Psoas muscle (tissue), 8 donors: Measurements from ENCODE around the gene ADAMTS4. TPM values are rescaled to one million over a fixed set of nuclear protein-coding genes. Genes with fewer than 3 reads are reported as not detected.
A peak's percentile ranks its signal among the peaks of the same experiment; 100 is the strongest.

Experiments used
- ATAC-seq, 4 donors: fragments of 200-7000 bp; cut with Tn5 transposase; one replicate each; pipeline ENCODE4 v1.9.1; 2020; ENCODE audit warnings: moderate library complexity in 3 of 4, mild to moderate bottlenecking in 2 of 4
- DNase-seq, 2 donors: peaks; one replicate each; pipeline ENCODE4 v3.0.0-alpha.2; 2020
- H3K27ac ChIP-seq: fragments of 200-600 bp; one replicate; pipeline ENCODE4 v1.8.0; 2022
- H3K27me3 ChIP-seq, 3 donors: fragments of 200-600 bp in 1 of 3; one replicate each; pipeline versions ENCODE4 v1.6.1 to v1.8.0; 2013 to 2022; ENCODE audit warnings: low read length in 2 of 3, mild to moderate bottlenecking in 2 of 3, moderate library complexity in 1 of 3; ENCODE audit not compliant: insufficient read depth in 3 of 3
- H3K36me3 ChIP-seq, 2 donors: fragments of 200-600 bp in 1 of 2; one replicate each; pipeline versions ENCODE4 v1.6.1 to v1.8.0; 2013 to 2022; ENCODE audit warnings: low read depth in 1 of 2, mild to moderate bottlenecking in 1 of 2, moderate library complexity in 1 of 2; ENCODE audit not compliant: insufficient read depth in 1 of 2
- H3K4me1 ChIP-seq: fragments of 200-600 bp; one replicate; pipeline ENCODE4 v1.8.0; 2022
- H3K4me3 ChIP-seq: fragments of 200-600 bp; one replicate; pipeline ENCODE4 v1.8.0; 2022; ENCODE audit warnings: mild to moderate bottlenecking
- H3K9me3 ChIP-seq: fragments of 200-600 bp; one replicate; pipeline ENCODE4 v1.8.0; 2022
- CTCF ChIP-seq: fragments of 200-600 bp; IDR thresholded peaks from one replicate; pipeline ENCODE4 v1.8.0; 2022; ENCODE audit warnings: antibody characterized with exemption
- WGBS, 3 donors: extraction: QIAGEN DNeasy Blood & Tissue Kit; methylation state at CpG; one replicate each; pipeline versions ENCODE4 v1.1.6 to v1.1.7; 2013; 5-methylcytosine and 5-hydroxymethylcytosine counted together
- intact Hi-C, 2 donors: fragments of 100-400 bp; cut with DNase I; formaldehyde crosslinking; loops; one replicate each; pipeline versions ENCODE4 v1.11.0 to v1.14.2; 2022
- polyA plus RNA-seq, 3 donors: library from polyadenylated mRNA; stranded (reverse); fragments of 200-250 nt; gene quantifications; one replicate each; pipeline ENCODE4 v1.2.3, GENCODE V29; 2013
- total RNA-seq, 4 donors: library from RNA; stranded (reverse); fragmentation: NEBNext Ultra II Directional in 2 of 4; extraction: Animal tissue kit (Norgen Biotek cat#: 25700) in 2 of 4; gene quantifications; one replicate each; pipeline versions ENCODE4 v1.2.1 to v1.2.4, GENCODE V29; 2021 to 2023
- donor health status: healthy with polysubstance abuse.
- donor health status: DM: no; HTN: no; CAD: no; lungs with moderate emphysema.
- donor health status: Bipolar disorder and iron deficiency.
- donor health status: healthy.
- donor health status: DM: yes; HTN: yes; CAD: no.
- donor health status: DM: no; HTN: no; CAD: no.
- donor health status: DM: no; HTN: no; CAD: no.
- donor health status: DM: yes; HTN: yes; CAD: no.

The ADAMTS4 gene
- total and polyA plus RNA-seq, 7 donors: 0.88 to 8.9 (median 1.3) TPM

- ATAC-seq: no peak
- 54 to 67% (median 56%) methylated on average over 3 of the region's 3 CpGs for WGBS, 3 donors
- no peak for TF ChIP-seq CTCF
- Histone ChIP-seq H3K36me3 (peaks cover 8 to 32% of the 10 kb centered on the region in 2 donors), H3K4me3 (no peak overlapping the region), H3K27ac (no peak overlapping the region), H3K4me1 (peaks cover 12% of the 10 kb centered on the region), H3K27me3 (no peaks in the 10 kb centered on the region), H3K9me3 (no peaks in the 10 kb centered on the region)
- no peak for DNase-seq
- intact Hi-C loops: loop anchor here (5.0 kb wide), 3 partner anchors 62 to 152 kb away; partner anchors contain the start of gene SDHC (in 1 of the 2)
Measured at GRCh38 chr1:161229896-161230295, 31.0 kb upstream of the ADAMTS4 start.

GRCh38 chr1:161228032-161228431, 29.2 kb upstream of the ADAMTS4 start:
- no peak for ATAC-seq
- H3K27me3 ChIP-seq: no peaks in the 10 kb centered on the region
- H3K4me3 ChIP-seq: no peak overlapping the region
- H3K27ac ChIP-seq: peak overlapping the region; percentile 77
- TF ChIP-seq CTCF: no peak
- H3K36me3 ChIP-seq: peaks cover 8 to 32% of the 10 kb centered on the region in 2 donors
- peaks cover 12% of the 10 kb centered on the region for H3K4me1 ChIP-seq
- no peaks in the 10 kb centered on the region for H3K9me3 ChIP-seq
- no peak for DNase-seq
- intact Hi-C loops: loop anchor here (5.0 kb wide), 3 partner anchors 64 to 154 kb away; partner anchors contain the start of gene SDHC (in 1 of the 2)
- 90 to 97% (median 94%) methylated on average over 7 of the region's 7 CpGs for whole genome bisulfite sequencing, 3 donors

GRCh38 chr1:161227196-161227871, 28.5 kb upstream of the ADAMTS4 start:
- H3K36me3 ChIP-seq: peaks cover 8 to 32% of the 10 kb centered on the region in 2 donors
- H3K9me3 ChIP-seq: no peaks in the 10 kb centered on the region
- DNase-seq (peak; percentile 87 to 92), ATAC-seq (peak; percentile 61 to 76 (median 66))
- H3K27ac ChIP-seq: peak overlapping the region; percentile 77
- 47 to 49% (median 48%) methylated on average over 11 of the region's 11 CpGs for WGBS, 3 donors
- peak; percentile 93 for TF ChIP-seq CTCF
- intact Hi-C loops: loop anchor here (2.0 to 5.0 kb wide), 4 partner anchors 65 to 155 kb away; partner anchors contain the start of gene SDHC (in 1 of the 2)
- peaks cover 12% of the 10 kb centered on the region for H3K4me1 ChIP-seq
- H3K27me3 ChIP-seq: no peaks in the 10 kb centered on the region
- peak overlapping the region; percentile 85 for H3K4me3 ChIP-seq

GRCh38 chr1:161226759-161227158, 27.9 kb upstream of the ADAMTS4 start:
- ATAC-seq (no peak), DNase-seq (no peak)
- intact Hi-C loops: loop anchor here (2.0 to 5.0 kb wide), 4 partner anchors 66 to 156 kb away; partner anchors contain the start of gene SDHC (in 1 of the 2)
- peaks cover 12% of the 10 kb centered on the region for H3K4me1 ChIP-seq
- H3K4me3 ChIP-seq: peak overlapping the region; percentile 85
- TF ChIP-seq CTCF: no peak
- peak overlapping the region; percentile 77 for H3K27ac ChIP-seq
- no peaks in the 10 kb centered on the region for H3K9me3 ChIP-seq
- WGBS, 3 donors: 43 to 59% (median 49%) methylated on average over 3 of the region's 3 CpGs
- H3K36me3 ChIP-seq: peaks cover 8 to 32% of the 10 kb centered on the region in 2 donors
- no peaks in the 10 kb centered on the region for H3K27me3 ChIP-seq
